IMR-90 (cell line): ENCODE measurements around the gene MB. TPM values are rescaled to one million over a fixed set of nuclear protein-coding genes. Genes with fewer than 3 reads are reported as not detected.

Experiments
- ATAC-seq: fragments of 200-7000 bp; cut with Tn5 transposase; 2 replicates; pipeline ENCODE4 v1.9.1; 2020; ENCODE audit warnings: low read depth, mild to moderate bottlenecking, moderate library complexity
- BruUV-seq: library from RNA; stranded (reverse); fragments of 400-500 nt; replicated peaks from 2 replicates; lab custom pipeline; 2021; lab: Mats Ljungman, UMichigan
- CTCF ChIA-PET: fragments of 300-600 bp; formaldehyde crosslinking; extraction: SDS; loops from one replicate; lab custom pipeline; 2021; ENCODE audit warnings: antibody characterized with exemption; lab: Yijun Ruan, JAX
- POLR2A ChIA-PET: fragments of 300-600 bp; sonication (Branson Sonifier 250); formaldehyde crosslinking; loops from one replicate; lab custom pipeline; 2022; ENCODE audit warnings: antibody characterized with exemption; ENCODE audit not compliant: unreplicated experiment; lab: Charles Lee
- DNase-seq: peaks from one replicate; pipeline ENCODE4 v3.0.0; 2013
- H2AFZ ChIP-seq: replicated peaks from 2 replicates; pipeline ENCODE3; 2013; ENCODE audit warnings: low read length, mild to moderate bottlenecking; ENCODE audit not compliant: poor library complexity
- H2AK5ac ChIP-seq: 2 replicates; pipeline ENCODE4 v1.6.1; 2013; ENCODE audit warnings: low read depth, low read length, inconsistent platforms
- H2AK9ac ChIP-seq: replicated peaks from 2 replicates; pipeline ENCODE3; 2013; ENCODE audit warnings: mild to moderate bottlenecking, low read depth, low read length, moderate library complexity; ENCODE audit not compliant: poor library complexity
- H2BK120ac ChIP-seq: 2 replicates; pipeline ENCODE4 v1.6.1; 2013; ENCODE audit warnings: low read depth, low read length, inconsistent platforms
- H2BK15ac ChIP-seq: 3 replicates; pipeline ENCODE4 v1.6.1; 2013; ENCODE audit warnings: low read depth, low read length, inconsistent platforms
- H2BK20ac ChIP-seq: 2 replicates; pipeline ENCODE4 v1.6.1; 2013; ENCODE audit warnings: low read depth, mild to moderate bottlenecking, inconsistent platforms, low read length, moderate library complexity
- H2BK5ac ChIP-seq: 2 replicates; pipeline ENCODE4 v1.6.1; 2013; ENCODE audit warnings: mild to moderate bottlenecking, low read depth, low read length, inconsistent platforms; ENCODE audit not compliant: poor library complexity, severe bottlenecking
- H3K14ac ChIP-seq: replicated peaks from 2 replicates; pipeline ENCODE4 v1.6.1; 2013; ENCODE audit warnings: low read depth, low read length, inconsistent platforms
- H3K18ac ChIP-seq: 2 replicates; pipeline ENCODE4 v1.6.1; 2013; ENCODE audit warnings: low read depth, low read length, control low read depth
- H3K23ac ChIP-seq: 2 replicates; pipeline ENCODE4 v1.6.1; 2013; ENCODE audit warnings: low read depth, low read length, inconsistent platforms
- H3K27ac ChIP-seq: 2 replicates; pipeline ENCODE4 v1.5.1; 2013; ENCODE audit warnings: mild to moderate bottlenecking, control low read depth, low read length; ENCODE audit not compliant: insufficient read depth
- H3K27me3 ChIP-seq: 2 replicates; pipeline ENCODE4 v1.6.1; 2013; ENCODE audit warnings: low read length; ENCODE audit not compliant: control insufficient read depth, insufficient read depth
- H3K36me3 ChIP-seq: 2 replicates; pipeline ENCODE4 v1.6.1; 2013; ENCODE audit warnings: low read length, mixed read lengths; ENCODE audit not compliant: control insufficient read depth, insufficient read depth
- H3K4ac ChIP-seq: 2 replicates; pipeline ENCODE4 v1.6.1; 2013; ENCODE audit warnings: low read depth, low read length, inconsistent platforms
- H3K4me1 ChIP-seq: 2 replicates; pipeline ENCODE4 v1.6.1; 2013; ENCODE audit warnings: low read length, mixed read lengths; ENCODE audit not compliant: control insufficient read depth, insufficient read depth
- H3K4me2 ChIP-seq: 2 replicates; pipeline ENCODE4 v1.6.1; 2013; ENCODE audit warnings: low read depth, mild to moderate bottlenecking, control low read depth, low read length, moderate library complexity
- H3K4me3 ChIP-seq: 2 replicates; pipeline ENCODE4 v1.5.1; 2013; ENCODE audit warnings: low read depth, mild to moderate bottlenecking, control low read depth, low read length, moderate library complexity; ENCODE audit not compliant: insufficient read depth
- H3K56ac ChIP-seq: 2 replicates; pipeline ENCODE4 v1.6.1; 2013; ENCODE audit warnings: low read length, inconsistent platforms; ENCODE audit not compliant: insufficient read depth; ENCODE audit errors: extremely low read depth
- H3K79me1 ChIP-seq, 2 experiments: 2 replicates each; pipeline ENCODE4 v1.6.1; 2013; ENCODE audit warnings: low read length in 2 of 2, inconsistent platforms in 1 of 2, low read depth in 1 of 2
- H3K9ac ChIP-seq: 2 replicates; pipeline ENCODE4 v1.6.1; 2013; ENCODE audit warnings: low read depth, low read length, control low read depth
- H3K9me1 ChIP-seq: 2 replicates; pipeline ENCODE4 v1.6.1; 2013; ENCODE audit warnings: low read length, inconsistent platforms; ENCODE audit not compliant: insufficient read depth
- H3K9me3 ChIP-seq: 2 replicates; pipeline ENCODE4 v1.6.1; 2013; ENCODE audit warnings: low read length; ENCODE audit not compliant: control insufficient read depth, insufficient read depth
- H4K20me1 ChIP-seq: 2 replicates; pipeline ENCODE4 v1.6.1; 2013; ENCODE audit warnings: low read length, inconsistent platforms; ENCODE audit not compliant: insufficient read depth
- H4K5ac ChIP-seq: 2 replicates; pipeline ENCODE4 v1.6.1; 2013; ENCODE audit warnings: mild to moderate bottlenecking, low read depth, low read length, control low read depth
- H4K8ac ChIP-seq, 2 experiments: 2 replicates each; pipeline ENCODE4 v1.6.1; 2013; ENCODE audit warnings: low read depth in 2 of 2, low read length in 2 of 2, control low read depth in 1 of 2, inconsistent platforms in 1 of 2
- H4K91ac ChIP-seq: 2 replicates; pipeline ENCODE4 v1.6.1; 2013; ENCODE audit warnings: low read depth, low read length, inconsistent platforms; ENCODE audit not compliant: insufficient read depth
- BHLHE40 ChIP-seq: fragments of 150-350 bp; IDR thresholded peaks from 2 replicates; pipeline ENCODE4 v1.6.1; 2016; ENCODE audit warnings: mild to moderate bottlenecking, low read depth, low read length
- CHD1 ChIP-seq: IDR thresholded peaks from 2 replicates; pipeline ENCODE4 v1.6.1; 2012; ENCODE audit warnings: low read depth, low read length, improper control_type of control experiment
- FOS ChIP-seq: fragments of 150-350 bp; IDR thresholded peaks from 2 replicates; pipeline ENCODE4 v1.6.1; 2016; ENCODE audit warnings: low read depth, low read length
- MAFK ChIP-seq: IDR thresholded peaks from 2 replicates; pipeline ENCODE4 v1.6.1; 2012; ENCODE audit warnings: low read depth, low read length, improper control_type of control experiment
- MAZ ChIP-seq: IDR thresholded peaks from 2 replicates; pipeline ENCODE4 v1.6.1; 2012; ENCODE audit warnings: low read depth, mild to moderate bottlenecking, low read length, improper control_type of control experiment, moderate library complexity, borderline replicate concordance
- MXI1 ChIP-seq: IDR thresholded peaks from 2 replicates; pipeline ENCODE4 v1.6.1; 2012; ENCODE audit warnings: low read depth, mild to moderate bottlenecking, low read length, moderate library complexity, borderline replicate concordance
- NFE2L2 ChIP-seq: fragments of 150-350 bp; IDR thresholded peaks from 2 replicates; pipeline ENCODE4 v1.6.1; 2016; ENCODE audit warnings: low read depth, mild to moderate bottlenecking, low read length
- POLR2A ChIP-seq: IDR thresholded peaks from 2 replicates; pipeline ENCODE4 v1.6.1; 2012; ENCODE audit warnings: mild to moderate bottlenecking, low read depth, low read length
- RAD21 ChIP-seq: IDR thresholded peaks from 2 replicates; pipeline ENCODE4 v1.6.1; 2012; ENCODE audit warnings: low read length, improper control_type of control experiment
- RCOR1 ChIP-seq: IDR thresholded peaks from 2 replicates; pipeline ENCODE4 v1.6.1; 2012; ENCODE audit warnings: mild to moderate bottlenecking, low read length, improper control_type of control experiment; ENCODE audit not compliant: insufficient replicate concordance
- RFX5 ChIP-seq: IDR thresholded peaks from 2 replicates; pipeline ENCODE4 v1.8.0; 2012; ENCODE audit warnings: low read depth, mild to moderate bottlenecking, low read length, moderate library complexity
- WGBS, 2 experiments: methylation state at CpG; one replicate each; pipeline versions ENCODE4 v1.1.5 to v1.1.7; 2013; ENCODE audit warnings: missing lambda C conversion rate in 2 of 2; ENCODE audit not compliant: insufficient read length in 1 of 2; ENCODE audit errors: extremely low coverage in 2 of 2; 5-methylcytosine and 5-hydroxymethylcytosine counted together
- dilution Hi-C: fragments of 300-500 bp; cut with HindIII; formaldehyde crosslinking; loops from one replicate; pipeline ENCODE4 v1.14.3; 2018; ENCODE audit warnings: low sequenced_read_pairs; ENCODE audit not compliant: unreplicated experiment
- in situ Hi-C: fragments of 300-500 bp; cut with MboI; formaldehyde crosslinking; loops from 3 replicates; pipeline ENCODE4 v1.14.3; 2019; ENCODE audit warnings: low sequenced_read_pairs, inconsistent platforms, mixed read lengths
- intact Hi-C: fragments of 100-400 bp; cut with micrococcal nuclease; formaldehyde crosslinking; loops from 2 replicates; pipeline ENCODE4 v1.10.0; 2022
- polyA plus RNA-seq, 3 experiments: library from polyadenylated mRNA; depleted of rRNA; stranded (reverse); fragments of >200 nt; gene quantifications; 2 replicates each; pipeline ENCODE4 v1.2.3, GENCODE V29; 2012; ENCODE audit warnings: low replicate concordance in 1 of 3
- total RNA-seq: library from RNA; depleted of rRNA; stranded (reverse); fragments of >200 nt; gene quantifications from 2 replicates; pipeline ENCODE4 v1.2.3, GENCODE V29; 2012
- TF ChIP-seq, protein P1 (sequence below): conservative IDR thresholded peaks from 2 replicates; pipeline ENCODE4 v1.5.1; 2012; ENCODE audit warnings: mild to moderate bottlenecking, low read depth, low read length, improper control_type of control experiment
- TF ChIP-seq, protein P2 (sequence below): fragments of 150-350 bp; IDR thresholded peaks from 2 replicates; pipeline ENCODE4 v1.6.1; 2016; ENCODE audit warnings: low read depth, mild to moderate bottlenecking, low read length, moderate library complexity, borderline replicate concordance
- TF ChIP-seq, protein P3 (sequence below): fragments of 150-350 bp; IDR thresholded peaks from 2 replicates; pipeline ENCODE4 v1.6.1; 2017; ENCODE audit warnings: mild to moderate bottlenecking, antibody characterized with exemption, low read length, low read depth

Gene MB
- total and polyA plus RNA-seq, 2 of the 4 experiments (the other 2 are of a cell fraction), result not detected

DNA sequence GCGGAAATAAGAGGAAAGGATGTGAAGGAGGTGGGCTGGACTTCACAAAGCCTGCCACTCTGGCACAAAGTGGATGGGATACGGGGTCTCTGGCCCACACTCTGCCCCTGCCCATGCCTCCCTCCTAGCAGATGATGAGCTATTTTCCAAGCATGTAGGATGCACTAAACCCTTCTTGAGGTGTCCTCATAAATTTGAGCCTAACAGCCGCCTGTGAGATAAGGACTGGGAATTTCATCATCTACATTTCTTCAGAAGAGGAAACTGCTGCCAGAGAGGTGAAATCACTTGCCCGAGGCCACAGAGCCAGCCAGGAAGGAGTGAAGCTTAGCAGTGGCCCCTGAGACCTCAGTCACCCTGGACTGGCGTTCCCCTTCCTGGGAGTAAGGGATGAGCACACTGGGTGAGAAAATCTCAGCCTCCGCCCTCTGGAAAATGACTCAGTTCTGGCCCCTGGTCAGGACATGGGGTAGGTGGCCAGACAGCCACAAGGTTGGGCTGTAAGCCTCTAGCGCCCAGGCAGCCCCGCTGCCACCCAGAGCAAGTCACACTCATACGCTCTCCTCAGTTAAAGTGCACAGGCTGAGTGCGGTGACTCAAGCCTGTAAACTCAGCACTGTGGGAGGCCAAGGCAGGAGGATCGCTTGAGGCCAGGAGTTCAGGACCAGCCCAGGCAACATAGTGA is 27.9 kb downstream of the MB start:
- no peak overlapping the region for H3K27ac ChIP-seq
- WGBS, 2 experiments, result 92% methylated on average over 3 of the region's 11 CpGs; no CpG with 5 or more reads in 1 of the 2 experiments
- peaks cover 3% of the 10 kb centered on the region; the same call in 1 of the 2 replicates for H3K9me1 ChIP-seq
- H3K9ac ChIP-seq, result no peak overlapping the region
- peak overlapping the region; percentile 72 for H2AFZ ChIP-seq
- H3K27me3 ChIP-seq, result peaks cover 5% of the 10 kb centered on the region; the same call in 1 of the 2 replicates
- H3K79me1 ChIP-seq, result no peaks in the 10 kb centered on the region
- intact Hi-C loops (no loop called here), dilution Hi-C loops (no loop called here), in situ Hi-C loops (loop anchor here (5.0 kb wide), 1 partner anchor 237 kb away; no protein-coding TSS in a partner anchor)
- peak overlapping the region; percentile 50 for H4K91ac ChIP-seq
- H2AK9ac ChIP-seq, result no peak overlapping the region
- peaks cover 3% of the 10 kb centered on the region; the same call in 1 of the 2 replicates for H3K9me3 ChIP-seq
- peak overlapping the region; percentile 10 for H2BK20ac ChIP-seq
- H3K23ac ChIP-seq, result no peak overlapping the region
- H3K4me1 ChIP-seq, result peaks cover 13% of the 10 kb centered on the region; the same call in 1 of the 2 replicates
- H2BK5ac ChIP-seq, result peak overlapping the region; percentile 14
- no peak overlapping the region for H3K14ac ChIP-seq
- H4K8ac ChIP-seq, result peak overlapping the region in 1 of 2 experiments; percentile 44; a peak in 1 of 4 replicates
- peak; percentile 77 for DNase-seq
- BruUV-seq, result no TSS peak
- ATAC-seq, result peak; percentile 75
- no peak overlapping the region for H3K56ac ChIP-seq
- H4K20me1 ChIP-seq, result no peaks in the 10 kb centered on the region; the same call in 1 of the 2 replicates
- H3K4me2 ChIP-seq, result no peak overlapping the region
- H4K5ac ChIP-seq, result no peak overlapping the region
- peak overlapping the region; percentile 60 for H3K4ac ChIP-seq
- peak overlapping the region; percentile 59 for H2BK120ac ChIP-seq
- H3K36me3 ChIP-seq, result no peaks in the 10 kb centered on the region
- H3K4me3 ChIP-seq, result no peak overlapping the region
- POLR2A ChIA-PET, result no interaction called here
- no peak overlapping the region for H3K18ac ChIP-seq
- CTCF ChIA-PET, result interaction anchor here (1.5 kb wide), 1 partner anchor 159 kb away, joined by 5 read pairs; no protein-coding TSS in a partner anchor
- 0 out of 2 replicates have a peak overlapping the region, but pooled peaks have one; percentile 6 for H2AK5ac ChIP-seq
- H2BK15ac ChIP-seq, result peak overlapping the region; percentile 27; the same call in 1 of the 3 replicates
- TF ChIP-seq RCOR1 (peak; percentile 22), RFX5 (no peak), MAFK (no peak), RAD21 (no peak), CHD1 (no peak), FOS (peak; percentile 43), BHLHE40 (0 out of 2 replicates have a peak, but pooled peaks have one; percentile 13), MXI1 (no peak), MAZ (peak; percentile 42), POLR2A (no peak), NFE2L2 (no peak)
- TF ChIP-seq, protein P1, sequence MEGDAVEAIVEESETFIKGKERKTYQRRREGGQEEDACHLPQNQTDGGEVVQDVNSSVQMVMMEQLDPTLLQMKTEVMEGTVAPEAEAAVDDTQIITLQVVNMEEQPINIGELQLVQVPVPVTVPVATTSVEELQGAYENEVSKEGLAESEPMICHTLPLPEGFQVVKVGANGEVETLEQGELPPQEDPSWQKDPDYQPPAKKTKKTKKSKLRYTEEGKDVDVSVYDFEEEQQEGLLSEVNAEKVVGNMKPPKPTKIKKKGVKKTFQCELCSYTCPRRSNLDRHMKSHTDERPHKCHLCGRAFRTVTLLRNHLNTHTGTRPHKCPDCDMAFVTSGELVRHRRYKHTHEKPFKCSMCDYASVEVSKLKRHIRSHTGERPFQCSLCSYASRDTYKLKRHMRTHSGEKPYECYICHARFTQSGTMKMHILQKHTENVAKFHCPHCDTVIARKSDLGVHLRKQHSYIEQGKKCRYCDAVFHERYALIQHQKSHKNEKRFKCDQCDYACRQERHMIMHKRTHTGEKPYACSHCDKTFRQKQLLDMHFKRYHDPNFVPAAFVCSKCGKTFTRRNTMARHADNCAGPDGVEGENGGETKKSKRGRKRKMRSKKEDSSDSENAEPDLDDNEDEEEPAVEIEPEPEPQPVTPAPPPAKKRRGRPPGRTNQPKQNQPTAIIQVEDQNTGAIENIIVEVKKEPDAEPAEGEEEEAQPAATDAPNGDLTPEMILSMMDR, result 0 out of 2 replicates have a peak, but pooled peaks have one; percentile 8
- TF ChIP-seq, protein P2, sequence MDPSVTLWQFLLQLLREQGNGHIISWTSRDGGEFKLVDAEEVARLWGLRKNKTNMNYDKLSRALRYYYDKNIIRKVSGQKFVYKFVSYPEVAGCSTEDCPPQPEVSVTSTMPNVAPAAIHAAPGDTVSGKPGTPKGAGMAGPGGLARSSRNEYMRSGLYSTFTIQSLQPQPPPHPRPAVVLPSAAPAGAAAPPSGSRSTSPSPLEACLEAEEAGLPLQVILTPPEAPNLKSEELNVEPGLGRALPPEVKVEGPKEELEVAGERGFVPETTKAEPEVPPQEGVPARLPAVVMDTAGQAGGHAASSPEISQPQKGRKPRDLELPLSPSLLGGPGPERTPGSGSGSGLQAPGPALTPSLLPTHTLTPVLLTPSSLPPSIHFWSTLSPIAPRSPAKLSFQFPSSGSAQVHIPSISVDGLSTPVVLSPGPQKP, result no peak
- TF ChIP-seq, protein P3, sequence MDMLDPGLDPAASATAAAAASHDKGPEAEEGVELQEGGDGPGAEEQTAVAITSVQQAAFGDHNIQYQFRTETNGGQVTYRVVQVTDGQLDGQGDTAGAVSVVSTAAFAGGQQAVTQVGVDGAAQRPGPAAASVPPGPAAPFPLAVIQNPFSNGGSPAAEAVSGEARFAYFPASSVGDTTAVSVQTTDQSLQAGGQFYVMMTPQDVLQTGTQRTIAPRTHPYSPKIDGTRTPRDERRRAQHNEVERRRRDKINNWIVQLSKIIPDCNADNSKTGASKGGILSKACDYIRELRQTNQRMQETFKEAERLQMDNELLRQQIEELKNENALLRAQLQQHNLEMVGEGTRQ, result no peak
